Lower leg skin (tissue), 4 donors: ENCODE results near the gene MISP. TPM values are rescaled to one million over a fixed set of nuclear protein-coding genes. Genes with fewer than 3 reads are reported as not detected.

ENCODE experiments used
- DNase-seq, 2 donors: peaks; one replicate each; pipeline ENCODE4 v3.0.0-alpha.2; 2019; ENCODE audit warnings: low spot score in 2 of 2
- H3K4me3 ChIP-seq: fragments of 200-600 bp; sonication (generic); 2 replicates; pipeline ENCODE4 v1.5.1; 2017; ENCODE audit warnings: mild to moderate bottlenecking, low read depth; ENCODE audit not compliant: poor library complexity, severe bottlenecking
- POLR2A ChIP-seq, 2 donors: fragments of 450-650 bp; IDR thresholded peaks; one replicate each; pipeline ENCODE4 v1.6.1; 2016 to 2017; ENCODE audit warnings: antibody characterized with exemption in 2 of 2, mild to moderate bottlenecking in 1 of 2, moderate library complexity in 1 of 2
- WGBS, 2 donors: methylation state at CpG; one replicate each; pipeline ENCODE4 v1.1.5; 2018; 5-methylcytosine and 5-hydroxymethylcytosine counted together
- intact Hi-C: fragments of 100-400 bp; cut with DNase I; formaldehyde crosslinking; loops from one replicate; pipeline ENCODE4 v1.15.0; 2023; ENCODE audit warnings: low total_unique reads
- microRNA counts, 2 donors: library from miRNA; unstranded; fragments of <30 nt; microRNA quantifications; one replicate each; lab custom pipeline; 2016
- microRNA-seq, 2 donors: library from miRNA; unstranded; fragments of <30 nt; microRNA quantifications; one replicate each; pipeline ENCODE4, GENCODE V29; 2016; ENCODE audit warnings: borderline replicate concordance in 2 of 2, borderline number of aligned reads in 1 of 2
- total RNA-seq, 4 donors: library from RNA; depleted of rRNA; stranded (reverse); fragments of >200 nt; gene quantifications; one replicate each; pipeline ENCODE4 v1.1.0, GENCODE V29; 2016
- TF ChIP-seq, protein P1 (sequence below), 3 donors: fragments of 450-650 bp; IDR thresholded peaks; one replicate each; pipeline ENCODE4 v1.5.1; 2016; ENCODE audit warnings: antibody characterized with exemption in 3 of 3, mild to moderate bottlenecking in 3 of 3, moderate library complexity in 2 of 3

Gene MISP
- total RNA-seq, 4 donors from 2014 or later, result 0.08 to 2.8 (median 0.92) TPM

DNA sequence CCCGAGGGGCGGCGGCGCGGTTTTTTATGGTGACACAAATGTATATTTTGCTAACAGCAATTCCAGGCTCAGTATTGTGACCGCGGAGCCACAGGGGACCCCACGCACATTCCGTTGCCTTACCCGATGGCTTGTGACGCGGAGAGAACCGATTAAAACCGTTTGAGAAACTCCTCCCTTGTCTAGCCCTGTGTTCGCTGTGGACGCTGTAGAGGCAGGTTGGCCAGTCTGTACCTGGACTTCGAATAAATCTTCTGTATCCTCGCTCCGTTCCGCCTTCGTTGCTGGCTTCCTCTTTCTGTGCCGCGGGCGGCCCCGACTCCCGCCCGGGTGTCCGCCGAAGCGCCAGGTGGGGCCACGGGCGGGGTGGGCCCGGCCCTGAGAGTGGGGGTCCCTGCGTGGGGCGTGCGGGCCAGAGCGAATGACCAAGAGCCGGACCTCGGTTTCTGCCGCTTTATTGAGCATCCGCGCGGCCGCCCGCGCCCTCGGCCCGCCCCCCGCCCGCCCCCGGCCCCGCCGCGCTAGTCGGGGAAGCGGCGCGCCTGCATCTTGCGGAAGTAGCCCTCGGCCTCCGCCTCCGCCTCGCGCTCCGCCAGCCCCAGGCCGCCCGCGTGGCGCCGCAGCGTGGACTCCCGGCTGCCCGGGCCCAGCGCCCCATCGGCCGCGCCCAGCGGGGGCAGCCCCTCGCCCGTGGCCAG lies 61.3 kb downstream of the MISP start:
- no peak overlapping the region for H3K4me3 ChIP-seq
- intact Hi-C loops, result no loop called here
- TF ChIP-seq, protein P1, sequence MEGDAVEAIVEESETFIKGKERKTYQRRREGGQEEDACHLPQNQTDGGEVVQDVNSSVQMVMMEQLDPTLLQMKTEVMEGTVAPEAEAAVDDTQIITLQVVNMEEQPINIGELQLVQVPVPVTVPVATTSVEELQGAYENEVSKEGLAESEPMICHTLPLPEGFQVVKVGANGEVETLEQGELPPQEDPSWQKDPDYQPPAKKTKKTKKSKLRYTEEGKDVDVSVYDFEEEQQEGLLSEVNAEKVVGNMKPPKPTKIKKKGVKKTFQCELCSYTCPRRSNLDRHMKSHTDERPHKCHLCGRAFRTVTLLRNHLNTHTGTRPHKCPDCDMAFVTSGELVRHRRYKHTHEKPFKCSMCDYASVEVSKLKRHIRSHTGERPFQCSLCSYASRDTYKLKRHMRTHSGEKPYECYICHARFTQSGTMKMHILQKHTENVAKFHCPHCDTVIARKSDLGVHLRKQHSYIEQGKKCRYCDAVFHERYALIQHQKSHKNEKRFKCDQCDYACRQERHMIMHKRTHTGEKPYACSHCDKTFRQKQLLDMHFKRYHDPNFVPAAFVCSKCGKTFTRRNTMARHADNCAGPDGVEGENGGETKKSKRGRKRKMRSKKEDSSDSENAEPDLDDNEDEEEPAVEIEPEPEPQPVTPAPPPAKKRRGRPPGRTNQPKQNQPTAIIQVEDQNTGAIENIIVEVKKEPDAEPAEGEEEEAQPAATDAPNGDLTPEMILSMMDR (IDR thresholded peaks at IDR 0.05), result no peak
- no peak for TF ChIP-seq POLR2A (IDR thresholded peaks at IDR 0.05)
- 88 to 93% methylated on average over 40 to 50 of the region's 80 CpGs for WGBS, 2 donors
- DNase-seq, result no peak

DNA sequence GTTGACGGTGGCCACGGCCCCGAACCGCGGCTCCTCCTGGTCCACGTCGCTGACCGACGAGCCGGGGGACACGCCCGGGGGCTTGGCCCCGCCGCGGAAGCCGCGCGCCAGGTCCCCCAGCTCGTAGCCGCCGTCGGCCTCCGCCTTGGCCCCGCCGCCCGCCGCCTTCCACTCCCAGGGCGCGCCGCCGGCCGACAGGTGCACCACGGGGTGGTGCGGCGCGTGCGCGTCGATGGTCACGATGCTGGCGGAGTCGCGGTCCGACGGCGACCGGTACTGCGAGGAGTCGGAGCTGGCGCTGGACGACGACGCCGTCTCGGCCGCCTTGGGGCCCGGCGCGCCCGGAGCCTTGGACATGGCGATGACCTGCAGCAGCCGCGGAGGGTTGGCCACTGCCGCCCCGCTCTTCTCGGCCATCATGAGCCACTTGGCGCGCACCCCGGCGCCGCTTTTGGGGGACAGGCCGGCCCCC lies 61.9 kb downstream of the MISP start:
- intact Hi-C loops, result no loop called here
- WGBS, 2 donors, result 95 to 96% methylated on average over 72 of the region's 72 CpGs
- DNase-seq, result no peak
- TF ChIP-seq, protein P1 (IDR thresholded peaks at IDR 0.05), result no peak
- TF ChIP-seq POLR2A (IDR thresholded peaks at IDR 0.05), result no peak
- H3K4me3 ChIP-seq, result no peak overlapping the region

DNA sequence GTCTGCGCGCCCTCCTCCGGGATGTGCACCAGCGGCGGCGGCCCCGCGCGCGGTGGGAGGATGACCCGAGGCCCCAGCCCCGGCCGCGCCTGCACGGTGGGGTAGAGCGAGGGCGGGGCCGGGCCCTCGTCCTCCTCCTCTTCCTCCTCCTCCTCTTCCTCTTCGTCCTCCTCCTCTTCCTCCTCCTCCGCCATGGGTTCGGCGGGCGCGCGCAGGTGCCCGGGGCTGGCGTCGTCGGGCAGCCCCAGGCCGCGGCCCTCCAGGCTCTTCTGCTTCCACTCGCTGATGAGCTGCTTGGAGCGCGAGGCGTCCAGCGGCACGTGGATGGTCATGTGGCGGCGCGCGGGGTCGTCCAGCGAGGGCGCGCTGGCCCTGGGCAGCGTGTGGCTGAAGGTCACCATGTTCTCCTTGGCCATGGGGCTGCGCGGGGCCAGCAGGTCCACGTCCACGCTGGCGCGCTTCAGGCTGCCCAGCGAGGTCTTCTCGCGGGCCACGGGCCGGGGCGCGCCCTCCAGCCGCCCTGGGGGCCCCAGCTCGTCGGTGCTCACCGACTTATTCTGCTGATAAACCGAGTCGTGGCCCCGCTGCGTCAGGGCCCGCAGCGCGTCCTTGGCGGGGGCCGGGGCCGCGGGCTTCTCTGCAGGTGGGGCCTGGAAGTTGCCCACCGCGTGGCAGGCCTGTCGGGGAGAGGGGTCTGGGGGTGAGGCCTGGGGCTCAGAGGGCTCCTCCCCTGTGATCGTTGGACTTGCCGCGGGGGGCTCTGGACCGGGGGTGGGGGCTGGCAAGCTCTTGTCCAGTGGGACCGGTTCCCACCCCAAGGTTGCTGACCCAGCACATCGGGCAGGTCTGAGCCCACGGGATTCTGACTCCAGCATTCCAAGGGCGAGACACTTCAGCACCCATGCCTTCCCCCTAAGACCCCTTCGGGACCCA lies 62.6 kb downstream of the MISP start:
- H3K4me3 ChIP-seq, result no peak overlapping the region
- no peak for TF ChIP-seq POLR2A (IDR thresholded peaks at IDR 0.05)
- TF ChIP-seq, protein P1 (IDR thresholded peaks at IDR 0.05), result no peak
- no peak for DNase-seq
- whole genome bisulfite sequencing, 2 donors, result 86 to 91% methylated on average over 44 to 66 of the region's 87 CpGs
- intact Hi-C loops, result no loop called here

MicroRNAs within 50 kb of the gene (microRNA counts, 767-probe panel; counts per million panel counts)
- microRNA hsa-miR-3187-3p (lab: Ali Mortazavi, UCI), result 0 to 358 counts per million in 2 donors

Small RNA genes lying within 50 kb of the gene (microRNA-seq; reads per million reads assigned to microRNA genes)
- 0.57 to 2.0 reads per million in 2 donors for gene MIR3187
- 0 reads per million in 2 donors for gene MIR4745

Other genes with a start within 250 kb of the MISP start
- gene TPGS1, start 243.6 kb upstream of the MISP start, total RNA-seq, result 10 to 100 TPM; 23.4 to 73.8 (median 62.1) TPM
- gene CDC34, start 219.4 kb upstream of the MISP start, total RNA-seq, result 100 to 1,000 TPM; 129 to 214 (median 140) TPM
- gene GZMM, start 207.1 kb upstream of the MISP start, total RNA-seq, result 1 to 10 TPM in 2 of 4 donors, under 1 TPM in 1, not detected in 1; 0.29 to 1.5 (median 1.3) TPM
- 100 to 1,000 TPM; 288 to 344 (median 307) TPM for gene BSG, start 178.5 kb upstream of the MISP start, total RNA-seq
- 1 to 10 TPM in 2 of 4 donors, under 1 TPM in 2; 0.21 to 1.7 (median 1.1) TPM for gene HCN2, start 161.2 kb upstream of the MISP start, total RNA-seq
- 10 to 100 TPM; 37.8 to 61.1 (median 46.9) TPM for gene POLRMT, start 117.6 kb upstream of the MISP start, total RNA-seq
- 10 to 100 TPM; 16.1 to 41.8 (median 25.6) TPM for gene FGF22, start 111.2 kb upstream of the MISP start, total RNA-seq
- 100 to 1,000 TPM in 3 of 4 donors, 10 to 100 TPM in 1; 96.6 to 156 (median 126) TPM for gene RNF126, start 87.9 kb upstream of the MISP start, total RNA-seq
- 10 to 100 TPM; 14.4 to 51.6 (median 43.5) TPM for gene FSTL3, start 74.7 kb upstream of the MISP start, total RNA-seq
- gene PRSS57, start 55.7 kb upstream of the MISP start, total RNA-seq, result under 1 TPM in 1 of 4 donors, not detected in 3; 0.32 TPM
- gene PALM, start 42.2 kb upstream of the MISP start, total RNA-seq, result 10 to 100 TPM; 25.1 to 92.3 (median 41.9) TPM
- 100 to 1,000 TPM; 167 to 237 (median 205) TPM for gene PTBP1, start 46.3 kb downstream of the MISP start, total RNA-seq
- gene PLPPR3, start 70.8 kb downstream of the MISP start, total RNA-seq, result not detected
- under 1 TPM in 2 of 4 donors, not detected in 2; 0.37 to 0.76 TPM for gene AZU1, start 76.7 kb downstream of the MISP start, total RNA-seq
- gene PRTN3, start 89.9 kb downstream of the MISP start, total RNA-seq, result under 1 TPM in 1 of 4 donors, not detected in 3; 0.86 TPM
- 1 to 10 TPM in 1 of 4 donors, under 1 TPM in 1, not detected in 2; 0.51 to 1.9 TPM for gene ELANE, start 101.2 kb downstream of the MISP start, total RNA-seq
- 100 to 1,000 TPM; 263 to 871 (median 364) TPM for gene CFD, start 108.6 kb downstream of the MISP start, total RNA-seq
- gene MED16, start 142.1 kb downstream of the MISP start, total RNA-seq, result 10 to 100 TPM; 41.7 to 62.3 (median 45.5) TPM
- gene RNU6-9, start 142.4 kb downstream of the MISP start, total RNA-seq, result not detected
- gene R3HDM4, start 162.1 kb downstream of the MISP start, total RNA-seq, result 10 to 100 TPM; 58.1 to 75.6 (median 65.8) TPM
- gene KISS1R, start 166.2 kb downstream of the MISP start, total RNA-seq, result 1 to 10 TPM in 1 of 4 donors, under 1 TPM in 1, not detected in 2; 0.88 to 3.5 TPM
- gene ARID3A, start 174.9 kb downstream of the MISP start, total RNA-seq, result 1 to 10 TPM; 1.8 to 9.4 (median 5.6) TPM
- 10 to 100 TPM; 29.0 to 66.9 (median 39.9) TPM for gene WDR18, start 233.2 kb downstream of the MISP start, total RNA-seq
- not detected for gene GRIN3B, start 249.3 kb downstream of the MISP start, total RNA-seq